ENCODE measurements around the gene PSMF1. TPM values are rescaled to one million over a fixed set of nuclear protein-coding genes. Genes with fewer than 3 reads are reported as not detected.

Gene PSMF1
- total and polyA plus RNA-seq, 9 of the 15 experiments (the other 6 are each of a cell fraction or from before 2014, with no cell fraction given) = 8.5 to 192 (median 33.2) TPM

DNA sequence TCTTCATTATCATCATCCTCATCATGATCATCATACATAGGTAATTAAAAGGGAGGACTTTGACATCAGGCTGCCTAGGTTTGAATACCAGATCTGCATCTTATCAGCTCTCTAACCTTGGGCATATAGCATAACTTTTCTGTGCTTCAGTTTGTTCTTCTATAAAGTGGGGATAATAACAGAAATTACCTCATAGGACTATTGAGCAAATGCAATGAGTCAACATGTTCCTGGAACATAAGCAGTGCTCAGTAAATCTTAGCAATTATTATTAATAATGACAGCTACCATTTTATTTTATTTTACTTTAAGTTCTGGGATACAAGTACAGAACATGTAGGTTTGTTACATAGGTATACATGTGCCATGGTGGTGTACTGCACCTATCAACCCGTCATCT is 92.1 kb downstream of the PSMF1 start:
- Histone ChIP-seq H3K9me3 (replicated peaks; ENCODE audit: control insufficient read depth, insufficient read depth, low read depth, low read length) (no peaks in the 10 kb centered on the region; the same call in 1 of the 2 replicates), H3K9me1 (ENCODE audit: control insufficient read depth, insufficient read depth, low read length) (no peaks in the 10 kb centered on the region), H3K4me1 (replicated peaks in 1 of 2; ENCODE audit: control insufficient read depth in 2 of 2, insufficient read depth in 2 of 2, low read length in 2 of 2) (peaks cover 8 to 31% of the 10 kb centered on the region in 2 experiments; a peak in 4 of 5 replicates), H2AFZ (ENCODE audit: low read depth, low read length) (no peak overlapping the region), H3K4me2 (ENCODE audit: insufficient read depth, low read length) (no peak overlapping the region), H4K20me1 (replicated peaks; ENCODE audit: control insufficient read depth, insufficient read depth, low read length) (no peaks in the 10 kb centered on the region), H3K27me3 (ENCODE audit: control insufficient read depth in 2 of 2, insufficient read depth in 2 of 2, low read length in 2 of 2) (no peaks in the 10 kb centered on the region), H3K27ac (ENCODE audit: extremely low read depth, low read depth, low read length) (no peak overlapping the region), H3K79me2 (ENCODE audit: control insufficient read depth, insufficient read depth, low read length) (no peaks in the 10 kb centered on the region), H3K4me3 (no peak overlapping the region), H3K9ac (ENCODE audit: insufficient read depth in 1 of 2, low read depth in 2 of 2, low read length in 2 of 2) (no peak overlapping the region), H3K36me3 (ENCODE audit: control insufficient read depth, insufficient read depth, low read length) (no peaks in the 10 kb centered on the region)
- intact Hi-C loops (cut with micrococcal nuclease) = loop anchor here (5.0 to 10.0 kb wide), 5 partner anchors 33 to 236 kb away; partner anchors contain the start of genes FKBP1A and PSMF1
- no TSS peak for BruUV-seq (replicated peaks)
- FAIRE-seq = no peak
- ChIA-PET CTCF (ENCODE audit: low intra/inter-chr PET ratio) (interaction anchor here (1.0 kb wide), 1 partner anchor 395 kb away, joined by 3 read pairs; no protein-coding TSS in a partner anchor), POLR2A (interaction anchor here (0.6 to 1.2 kb wide), 2 partner anchors 19 to 27 kb away, joined by 3 read pairs; no protein-coding TSS in a partner anchor)
- no peak for TF ChIP-seq ZNF76 (CRISPR knock-in tag; IDR thresholded peaks at IDR 0.05; ENCODE audit: borderline replicate concordance)
- TF ChIP-seq ZNF274 (IDR thresholded peaks at IDR 0.05; ENCODE audit: borderline replicate concordance, low read depth, low read length) = no peak
- TF ChIP-seq, protein P1, sequence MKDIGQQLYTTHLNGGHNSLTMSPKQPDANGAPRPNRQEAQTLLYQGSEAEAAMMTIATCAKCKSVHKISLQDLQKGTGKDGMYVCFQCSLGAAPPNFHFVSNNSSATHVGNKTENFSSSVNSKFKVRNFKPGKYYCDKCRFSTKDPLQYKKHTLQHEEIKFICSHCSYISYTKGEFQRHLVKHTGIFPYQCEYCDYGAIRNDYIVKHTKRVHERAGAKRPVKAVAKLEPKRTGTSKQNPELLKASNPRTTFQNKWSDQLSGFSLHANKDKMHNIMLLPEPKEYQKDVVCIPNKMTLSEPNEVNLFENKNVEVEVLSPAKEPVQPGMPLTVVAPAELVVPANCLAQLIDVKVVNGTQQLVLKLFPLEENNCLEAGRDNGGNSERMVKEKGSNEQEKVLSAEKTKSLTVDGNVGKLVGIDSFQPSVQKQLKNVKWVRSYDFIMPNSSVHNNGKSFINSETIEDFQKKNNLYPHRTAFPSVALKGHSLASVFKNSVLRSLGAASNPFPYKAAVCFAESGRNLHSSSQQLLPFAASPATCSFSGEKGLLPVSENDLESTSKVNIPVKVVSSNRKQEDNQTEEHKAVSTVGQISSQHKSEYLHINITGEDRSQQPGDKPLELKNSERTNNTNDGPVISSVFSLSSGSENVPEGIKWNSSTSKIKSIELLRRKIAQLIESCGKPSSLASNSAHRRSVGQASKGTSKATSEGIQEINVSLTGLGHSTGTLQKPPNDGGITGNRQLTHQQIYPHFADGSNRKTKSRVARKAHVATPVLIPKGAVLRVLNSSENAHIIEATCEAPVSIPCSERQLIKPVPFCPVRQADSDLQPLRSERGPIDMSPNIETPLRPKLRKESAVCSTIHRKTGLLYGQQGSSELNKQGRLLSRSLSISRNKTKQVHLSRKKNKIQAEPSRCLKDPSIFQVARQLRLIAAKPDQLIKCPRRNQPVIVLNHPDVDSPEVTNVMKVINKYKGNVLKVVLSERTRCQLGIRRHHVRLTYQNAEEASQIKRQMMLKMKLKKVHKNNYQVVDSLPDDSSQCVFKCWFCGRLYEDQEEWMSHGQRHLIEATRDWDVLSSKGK (CRISPR knock-in tag; IDR thresholded peaks at IDR 0.05) = no peak
- no peak for TF ChIP-seq ZFP30 (CRISPR knock-in tag; IDR thresholded peaks at IDR 0.05; ENCODE audit: borderline replicate concordance)
- no peak for TF ChIP-seq DIDO1 (tag; IDR thresholded peaks at IDR 0.05; ENCODE audit: low read depth)
- TF ChIP-seq POU5F1 (IDR thresholded peaks at IDR 0.05; ENCODE audit: borderline replicate concordance, low read depth, low read length, partially characterized antibody) = no peak
- TF ChIP-seq, protein P2, sequence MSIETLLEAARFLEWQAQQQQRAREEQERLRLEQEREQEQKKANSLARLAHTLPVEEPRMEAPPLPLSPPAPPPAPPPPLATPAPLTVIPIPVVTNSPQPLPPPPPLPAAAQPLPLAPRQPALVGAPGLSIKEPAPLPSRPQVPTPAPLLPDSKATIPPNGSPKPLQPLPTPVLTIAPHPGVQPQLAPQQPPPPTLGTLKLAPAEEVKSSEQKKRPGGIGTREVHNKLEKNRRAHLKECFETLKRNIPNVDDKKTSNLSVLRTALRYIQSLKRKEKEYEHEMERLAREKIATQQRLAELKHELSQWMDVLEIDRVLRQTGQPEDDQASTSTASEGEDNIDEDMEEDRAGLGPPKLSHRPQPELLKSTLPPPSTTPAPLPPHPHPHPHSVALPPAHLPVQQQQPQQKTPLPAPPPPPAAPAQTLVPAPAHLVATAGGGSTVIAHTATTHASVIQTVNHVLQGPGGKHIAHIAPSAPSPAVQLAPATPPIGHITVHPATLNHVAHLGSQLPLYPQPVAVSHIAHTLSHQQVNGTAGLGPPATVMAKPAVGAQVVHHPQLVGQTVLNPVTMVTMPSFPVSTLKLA (conservative IDR thresholded peaks at IDR 0.05) = no peak
- no peak for TF ChIP-seq POLR3A (IDR thresholded peaks at IDR 0.05; ENCODE audit: borderline replicate concordance, extremely low read depth, insufficient read depth, insufficient read length)
- WGBS (ENCODE audit: insufficient coverage, low coverage, missing lambda C conversion rate) = 50% methylated on average over 1 of the region's 1 CpG
- ATAC-seq = no peak
- in situ Hi-C loops (cut with MboI) = no loop called here
- no peak for DNase-seq (ENCODE audit: extremely low read depth in 1 of 4, low spot score in 3 of 4)
